Measurements from ENCODE around the gene SCTR. TPM values are rescaled to one million over a fixed set of nuclear protein-coding genes. Genes with fewer than 3 reads are reported as not detected.

Gene SCTR
- total RNA-seq, 2 experiments from 2014 or later: not detected

- intact Hi-C loops (cut with micrococcal nuclease): no loop called here
- no peak for TF ChIP-seq CTCF (IDR thresholded peaks at IDR 0.05)
- Mint-ChIP-seq H3K4me1 (ENCODE audit: low read depth) (no peaks in the 10 kb centered on the region), H3K9me3 (no peaks in the 10 kb centered on the region), H3K27ac (no peak overlapping the region), H3K27me3 (peaks cover 32% of the 10 kb centered on the region), H3K36me3 (ENCODE audit: low read depth) (no peaks in the 10 kb centered on the region), H3K4me3 (no peak overlapping the region)
- no peak for ATAC-seq
- DNase-seq: no peak
- ChIA-PET CTCF (no interaction called here), POLR2A (no interaction called here)
Observed at GRCh38 chr2:119520696-119521432, 3.4 kb downstream of the SCTR start.

GRCh38 chr2:119519057-119519408, 5.2 kb downstream of the SCTR start:
- POLR2A ChIA-PET: no interaction called here
- peaks cover 32% of the 10 kb centered on the region for H3K27me3 Mint-ChIP-seq
- no peak overlapping the region for H3K4me3 Mint-ChIP-seq
- TF ChIP-seq CTCF (IDR thresholded peaks at IDR 0.05): no peak
- H3K4me1 Mint-ChIP-seq (ENCODE audit: low read depth): no peaks in the 10 kb centered on the region
- ATAC-seq: no peak
- DNase-seq: no peak
- no peaks in the 10 kb centered on the region for H3K9me3 Mint-ChIP-seq
- CTCF ChIA-PET: interaction anchor here (1.0 to 2.0 kb wide), 2 partner anchors 8 to 37 kb away, joined by 4 to 5 read pairs; no protein-coding TSS in a partner anchor
- H3K27ac Mint-ChIP-seq: no peak overlapping the region
- no peaks in the 10 kb centered on the region for H3K36me3 Mint-ChIP-seq (ENCODE audit: low read depth)
- intact Hi-C loops (cut with micrococcal nuclease): no loop called here

GRCh38 chr2:119518401-119519056, 5.8 kb downstream of the SCTR start:
- H3K27ac Mint-ChIP-seq: no peak overlapping the region
- H3K36me3 Mint-ChIP-seq (ENCODE audit: low read depth): no peaks in the 10 kb centered on the region
- ChIA-PET CTCF (interaction anchor here (1.0 to 2.0 kb wide), 3 partner anchors 9 to 37 kb away, joined by 3 to 5 read pairs (median 4); no protein-coding TSS in a partner anchor), POLR2A (no interaction called here)
- no peak for TF ChIP-seq CTCF (IDR thresholded peaks at IDR 0.05)
- DNase-seq: no peak
- no peaks in the 10 kb centered on the region for H3K4me1 Mint-ChIP-seq (ENCODE audit: low read depth)
- no peak for ATAC-seq
- no peaks in the 10 kb centered on the region for H3K9me3 Mint-ChIP-seq
- peaks cover 29% of the 10 kb centered on the region for H3K27me3 Mint-ChIP-seq
- H3K4me3 Mint-ChIP-seq: no peak overlapping the region
- intact Hi-C loops (cut with micrococcal nuclease): no loop called here

GRCh38 chr2:119517433-119517832, 6.8 kb downstream of the SCTR start:
- Mint-ChIP-seq H3K9me3 (no peaks in the 10 kb centered on the region), H3K4me1 (ENCODE audit: low read depth) (no peaks in the 10 kb centered on the region), H3K27me3 (peaks cover 23% of the 10 kb centered on the region), H3K36me3 (ENCODE audit: low read depth) (no peaks in the 10 kb centered on the region), H3K27ac (no peak overlapping the region), H3K4me3 (no peak overlapping the region)
- peak; percentile 69 for DNase-seq
- intact Hi-C loops (cut with micrococcal nuclease): no loop called here
- ChIA-PET POLR2A (no interaction called here), CTCF (interaction anchor here (1.0 to 2.0 kb wide), 6 partner anchors 10 to 657 kb away, joined by 3 to 6 read pairs (median 4); no protein-coding TSS in a partner anchor)
- peak; percentile 75 for TF ChIP-seq CTCF (IDR thresholded peaks at IDR 0.05)
- ATAC-seq: peak; percentile 68

- ChIA-PET POLR2A (no interaction called here), CTCF (no interaction called here)
- TF ChIP-seq CTCF (IDR thresholded peaks at IDR 0.05): no peak
- H3K9me3 Mint-ChIP-seq: no peaks in the 10 kb centered on the region
- intact Hi-C loops (cut with micrococcal nuclease): no loop called here
- H3K27me3 Mint-ChIP-seq: peaks cover 21% of the 10 kb centered on the region
- no peak overlapping the region for H3K4me3 Mint-ChIP-seq
- no peaks in the 10 kb centered on the region for H3K36me3 Mint-ChIP-seq (ENCODE audit: low read depth)
- DNase-seq: no peak
- no peak for ATAC-seq
- no peak overlapping the region for H3K27ac Mint-ChIP-seq
- no peaks in the 10 kb centered on the region for H3K4me1 Mint-ChIP-seq (ENCODE audit: low read depth)
Observed at GRCh38 chr2:119516121-119516520, 8.2 kb downstream of the SCTR start.

All from activated CD8-positive, alpha-beta T cell treated with anti-CD3 and anti-CD28 coated beads for 36 hours (primary cell).